Suprapubic skin (tissue), 4 donors: ENCODE data around the gene HPGDS. TPM values are rescaled to one million over a fixed set of nuclear protein-coding genes. Genes with fewer than 3 reads are reported as not detected.

ENCODE experiments used
- DNase-seq, 2 donors: peaks; one replicate each; pipeline ENCODE4 v3.0.0-alpha.2; 2019; ENCODE audit warnings: low spot score in 2 of 2
- H3K27ac ChIP-seq: fragments of 200-600 bp; sonication (generic); one replicate; pipeline ENCODE4 v1.5.1; 2019
- H3K27me3 ChIP-seq: fragments of 200-600 bp; sonication (generic); one replicate; pipeline ENCODE4 v1.5.1; 2019
- H3K36me3 ChIP-seq: fragments of 200-600 bp; sonication (generic); one replicate; pipeline ENCODE4 v1.5.1; 2019
- H3K4me1 ChIP-seq: fragments of 200-600 bp; sonication (generic); one replicate; pipeline ENCODE4 v1.5.1; 2019
- H3K4me3 ChIP-seq: fragments of 200-600 bp; sonication (generic); one replicate; pipeline ENCODE4 v1.5.1; 2019; ENCODE audit warnings: mild to moderate bottlenecking
- H3K9me3 ChIP-seq: fragments of 200-600 bp; sonication (generic); one replicate; pipeline ENCODE4 v1.5.1; 2019
- CTCF ChIP-seq, 2 donors: fragments of 200-600 bp in 1 of 2; fragments of 450-650 bp in 1 of 2; sonication (generic) in 1 of 2; IDR thresholded peaks; one replicate each; pipeline ENCODE4 v1.5.1; 2016 to 2019; ENCODE audit warnings: antibody characterized with exemption in 2 of 2, mild to moderate bottlenecking in 1 of 2, moderate library complexity in 1 of 2
- EP300 ChIP-seq: sonication (generic); formaldehyde crosslinking; IDR thresholded peaks from one replicate; pipeline ENCODE4 v1.6.1; 2017; ENCODE audit warnings: antibody characterized with exemption
- POLR2A ChIP-seq, 2 donors: fragments of 450-650 bp; IDR thresholded peaks; one replicate each; pipeline ENCODE4 v1.6.1; 2017; ENCODE audit warnings: antibody characterized with exemption in 2 of 2, mild to moderate bottlenecking in 2 of 2, moderate library complexity in 2 of 2
- POLR2AphosphoS5 ChIP-seq, 3 donors: sonication (generic); formaldehyde crosslinking; IDR thresholded peaks; one replicate each; pipeline ENCODE4 v1.6.1; 2017; ENCODE audit warnings: antibody characterized with exemption in 3 of 3
- WGBS: methylation state at CpG from one replicate; pipeline ENCODE4 v1.1.5; 2018; 5-methylcytosine and 5-hydroxymethylcytosine counted together
- total RNA-seq, 4 donors: library from RNA; depleted of rRNA; stranded (reverse); fragments of >200 nt; gene quantifications; one replicate each; pipeline ENCODE4 v1.1.0, GENCODE V29; 2016

The HPGDS gene
- total RNA-seq, 4 donors from 2014 or later, result 1.8 to 4.8 (median 2.3) TPM

- TF ChIP-seq POLR2A (IDR thresholded peaks at IDR 0.05), result no peak
- TF ChIP-seq EP300, result no peak
- no peak for TF ChIP-seq POLR2AphosphoS5 (IDR thresholded peaks at IDR 0.05)
- no peak for TF ChIP-seq CTCF (IDR thresholded peaks at IDR 0.05)
- WGBS, result 81% methylated on average over 8 of the region's 8 CpGs
- Histone ChIP-seq H3K27ac (no peak overlapping the region), H3K27me3 (no peaks in the 10 kb centered on the region), H3K4me1 (no peaks in the 10 kb centered on the region), H3K36me3 (no peaks in the 10 kb centered on the region), H3K9me3 (no peaks in the 10 kb centered on the region), H3K4me3 (no peak overlapping the region)
- DNase-seq, result no peak
These were observed 7.5 kb upstream of the HPGDS start for GRCh38 chr4:94350095-94350494.

GRCh38 chr4:94349193-94349592 is 6.6 kb upstream of the HPGDS start:
- 71% methylated on average over 1 of the region's 1 CpG for WGBS
- no peaks in the 10 kb centered on the region for H3K9me3 ChIP-seq
- H3K4me3 ChIP-seq, result no peak overlapping the region
- no peak overlapping the region for H3K27ac ChIP-seq
- no peak for TF ChIP-seq EP300
- no peak for TF ChIP-seq CTCF (IDR thresholded peaks at IDR 0.05)
- TF ChIP-seq POLR2A (IDR thresholded peaks at IDR 0.05), result no peak
- TF ChIP-seq POLR2AphosphoS5 (IDR thresholded peaks at IDR 0.05), result no peak
- no peaks in the 10 kb centered on the region for H3K36me3 ChIP-seq
- DNase-seq, result no peak
- H3K27me3 ChIP-seq, result no peaks in the 10 kb centered on the region
- H3K4me1 ChIP-seq, result no peaks in the 10 kb centered on the region

GRCh38 chr4:94348666-94349065 is 6.0 kb upstream of the HPGDS start:
- no peak for DNase-seq
- Histone ChIP-seq H3K4me1 (no peaks in the 10 kb centered on the region), H3K27ac (no peak overlapping the region), H3K9me3 (no peaks in the 10 kb centered on the region), H3K4me3 (no peak overlapping the region), H3K36me3 (no peaks in the 10 kb centered on the region), H3K27me3 (no peaks in the 10 kb centered on the region)
- no peak for TF ChIP-seq EP300
- no peak for TF ChIP-seq POLR2AphosphoS5 (IDR thresholded peaks at IDR 0.05)
- TF ChIP-seq POLR2A (IDR thresholded peaks at IDR 0.05), result no peak
- TF ChIP-seq CTCF (IDR thresholded peaks at IDR 0.05), result no peak
- WGBS, result 86% methylated on average over 3 of the region's 3 CpGs

- H3K27ac ChIP-seq, result no peak overlapping the region
- H3K36me3 ChIP-seq, result no peaks in the 10 kb centered on the region
- H3K27me3 ChIP-seq, result no peaks in the 10 kb centered on the region
- no peak for DNase-seq
- no peaks in the 10 kb centered on the region for H3K4me1 ChIP-seq
- no peak overlapping the region for H3K4me3 ChIP-seq
- H3K9me3 ChIP-seq, result no peaks in the 10 kb centered on the region
- no peak for TF ChIP-seq CTCF (IDR thresholded peaks at IDR 0.05)
- no peak for TF ChIP-seq EP300
- TF ChIP-seq POLR2A (IDR thresholded peaks at IDR 0.05), result no peak
- TF ChIP-seq POLR2AphosphoS5 (IDR thresholded peaks at IDR 0.05), result no peak
These were observed 3.9 kb upstream of the HPGDS start for GRCh38 chr4:94346541-94346940.

GRCh38 chr4:94345969-94346368 is 3.3 kb upstream of the HPGDS start:
- H3K36me3 ChIP-seq, result no peaks in the 10 kb centered on the region
- 74% methylated on average over 2 of the region's 2 CpGs for WGBS
- no peak overlapping the region for H3K27ac ChIP-seq
- H3K4me3 ChIP-seq, result no peak overlapping the region
- H3K4me1 ChIP-seq, result no peaks in the 10 kb centered on the region
- no peak for DNase-seq
- H3K9me3 ChIP-seq, result no peaks in the 10 kb centered on the region
- TF ChIP-seq POLR2AphosphoS5 (IDR thresholded peaks at IDR 0.05) (no peak), CTCF (IDR thresholded peaks at IDR 0.05) (no peak), POLR2A (IDR thresholded peaks at IDR 0.05) (no peak), EP300 (no peak)
- no peaks in the 10 kb centered on the region for H3K27me3 ChIP-seq
